Mesodermal cell (in vitro differentiated cells): ENCODE measurements around the gene CHAD.

ENCODE experiments used
- H3K27ac ChIP-seq: 2 replicates; pipeline ENCODE4 v1.7.0; 2013; ENCODE audit warnings: mild to moderate bottlenecking, low read depth, low read length, moderate library complexity; ENCODE audit not compliant: severe bottlenecking
- H3K36me3 ChIP-seq: 2 replicates; pipeline ENCODE4 v1.7.1; 2013; ENCODE audit warnings: mild to moderate bottlenecking, low read length, moderate library complexity; ENCODE audit not compliant: control insufficient read depth, insufficient read depth
- H3K4me1 ChIP-seq: one replicate; pipeline ENCODE4 v1.7.1; 2013; ENCODE audit warnings: mild to moderate bottlenecking, low read length; ENCODE audit not compliant: insufficient read depth, control insufficient read depth, poor library complexity, severe bottlenecking
- H3K4me3 ChIP-seq: 2 replicates; pipeline ENCODE4 v1.7.0; 2013; ENCODE audit warnings: low read length, control low read depth, mild to moderate bottlenecking; ENCODE audit not compliant: insufficient read depth, poor library complexity, severe bottlenecking; ENCODE audit errors: extremely low read depth
- H3K9me3 ChIP-seq: 2 replicates; pipeline ENCODE4 v1.7.1; 2013; ENCODE audit warnings: mild to moderate bottlenecking, low read length, moderate library complexity; ENCODE audit not compliant: control insufficient read depth
- WGBS, 2 experiments: methylation state at CpG; one replicate each; pipeline ENCODE4 v1.1.5; 2013; ENCODE audit warnings: missing lambda C conversion rate in 2 of 2; ENCODE audit not compliant: insufficient coverage in 2 of 2; 5-methylcytosine and 5-hydroxymethylcytosine counted together

Gene CHAD

GRCh38 chr17:50506298-50506697, 37.6 kb upstream of the CHAD start:
- H3K4me1 ChIP-seq: peaks cover 3% of the 10 kb centered on the region
- 87 to 89% methylated on average over 5 to 7 of the region's 7 CpGs for WGBS, 2 experiments
- H3K36me3 ChIP-seq: no peaks in the 10 kb centered on the region
- no peak overlapping the region for H3K27ac ChIP-seq
- H3K4me3 ChIP-seq: no peak overlapping the region
- H3K9me3 ChIP-seq: no peaks in the 10 kb centered on the region

GRCh38 chr17:50505591-50506130, 37.0 kb upstream of the CHAD start:
- Histone ChIP-seq H3K9me3 (no peaks in the 10 kb centered on the region), H3K4me1 (no peaks in the 10 kb centered on the region), H3K4me3 (no peak overlapping the region), H3K36me3 (no peaks in the 10 kb centered on the region), H3K27ac (no peak overlapping the region)
- WGBS, 2 experiments: 85 to 91% methylated on average over 3 to 4 of the region's 7 CpGs

- no peak overlapping the region for H3K27ac ChIP-seq
- 89 to 98% methylated on average over 6 to 9 of the region's 9 CpGs for WGBS, 2 experiments
- no peaks in the 10 kb centered on the region for H3K9me3 ChIP-seq
- no peak overlapping the region for H3K4me3 ChIP-seq
- no peaks in the 10 kb centered on the region for H3K36me3 ChIP-seq
- H3K4me1 ChIP-seq: no peaks in the 10 kb centered on the region
Measured at GRCh38 chr17:50502301-50502990, 33.8 kb upstream of the CHAD start.

GRCh38 chr17:50501054-50501453, 32.4 kb upstream of the CHAD start:
- H3K27ac ChIP-seq: no peak overlapping the region
- H3K9me3 ChIP-seq: no peaks in the 10 kb centered on the region
- H3K4me1 ChIP-seq: no peaks in the 10 kb centered on the region
- H3K4me3 ChIP-seq: no peak overlapping the region
- H3K36me3 ChIP-seq: no peaks in the 10 kb centered on the region
- WGBS, 2 experiments: 20 to 72% methylated on average over 1 to 2 of the region's 5 CpGs

DNA sequence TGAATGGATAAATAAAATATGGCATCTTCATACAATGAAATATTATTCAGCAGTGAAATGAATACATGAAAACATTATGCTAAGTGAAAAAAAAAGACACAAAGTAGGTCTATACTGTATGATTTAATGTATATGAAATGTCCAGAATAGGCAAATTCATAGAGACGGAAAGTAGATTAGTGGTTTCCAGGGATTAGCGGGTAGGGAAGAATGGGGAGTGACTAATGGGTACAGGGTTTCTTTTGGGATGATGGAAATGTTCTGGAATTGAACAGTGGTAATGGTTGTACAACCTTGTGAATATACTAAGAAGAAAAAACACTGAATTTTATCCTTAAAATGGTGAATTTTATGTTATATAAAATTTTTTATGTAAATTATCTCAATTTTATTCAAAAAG, 31.0 kb upstream of the CHAD start:
- H3K36me3 ChIP-seq: no peaks in the 10 kb centered on the region
- 95 to 100% methylated on average over 2 of the region's 2 CpGs for WGBS, 2 experiments
- H3K4me3 ChIP-seq: no peak overlapping the region
- H3K9me3 ChIP-seq: no peaks in the 10 kb centered on the region
- H3K27ac ChIP-seq: no peak overlapping the region
- no peaks in the 10 kb centered on the region for H3K4me1 ChIP-seq

GRCh38 chr17:50499270-50499669, 30.6 kb upstream of the CHAD start:
- no peaks in the 10 kb centered on the region for H3K9me3 ChIP-seq
- no peak overlapping the region for H3K4me3 ChIP-seq
- no peak overlapping the region for H3K27ac ChIP-seq
- H3K4me1 ChIP-seq: no peaks in the 10 kb centered on the region
- H3K36me3 ChIP-seq: no peaks in the 10 kb centered on the region

GRCh38 chr17:50498021-50498874, 29.6 kb upstream of the CHAD start:
- 76 to 87% methylated on average over 4 to 6 of the region's 7 CpGs for WGBS, 2 experiments
- no peak overlapping the region for H3K4me3 ChIP-seq
- H3K9me3 ChIP-seq: no peaks in the 10 kb centered on the region
- no peak overlapping the region for H3K27ac ChIP-seq
- no peaks in the 10 kb centered on the region for H3K36me3 ChIP-seq
- H3K4me1 ChIP-seq: no peaks in the 10 kb centered on the region

- Histone ChIP-seq H3K27ac (no peak overlapping the region), H3K4me1 (no peaks in the 10 kb centered on the region), H3K9me3 (no peaks in the 10 kb centered on the region), H3K4me3 (no peak overlapping the region), H3K36me3 (no peaks in the 10 kb centered on the region)
- WGBS, 2 experiments: 90 to 95% methylated on average over 3 to 7 of the region's 8 CpGs
Measured at GRCh38 chr17:50495918-50496317, 27.2 kb upstream of the CHAD start.

- Histone ChIP-seq H3K36me3 (no peaks in the 10 kb centered on the region), H3K4me3 (no peak overlapping the region), H3K9me3 (no peaks in the 10 kb centered on the region), H3K27ac (no peak overlapping the region), H3K4me1 (no peaks in the 10 kb centered on the region)
- 97 to 100% methylated on average over 2 to 4 of the region's 8 CpGs for WGBS, 2 experiments
Measured at GRCh38 chr17:50495217-50495823, 26.6 kb upstream of the CHAD start.

DNA sequence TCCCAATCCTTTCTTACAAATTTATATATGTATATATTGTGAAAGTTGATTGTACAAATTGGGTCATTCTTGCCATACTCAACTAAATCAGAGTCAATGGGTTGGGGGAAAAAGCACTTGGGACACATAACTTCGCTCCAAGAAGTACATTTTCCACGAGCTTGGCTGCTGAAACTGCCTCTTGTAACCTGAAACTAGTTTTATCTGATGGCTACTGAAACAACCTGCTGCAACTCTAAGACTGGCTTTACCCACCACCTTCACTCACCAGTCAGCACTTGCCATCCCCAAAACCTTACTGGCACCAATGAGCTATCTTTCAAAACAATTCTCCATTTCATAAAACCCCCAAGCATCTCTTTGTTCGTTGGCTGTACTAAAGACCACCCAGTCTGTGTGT, 25.1 kb upstream of the CHAD start:
- H3K36me3 ChIP-seq: no peaks in the 10 kb centered on the region
- WGBS, 2 experiments: 61 to 82% methylated on average over 2 of the region's 3 CpGs
- no peaks in the 10 kb centered on the region for H3K9me3 ChIP-seq

More for the DNA sequence above, 25.1 kb upstream of the CHAD start:
- no peak overlapping the region for H3K4me3 ChIP-seq
- H3K27ac ChIP-seq: no peak overlapping the region
- no peaks in the 10 kb centered on the region for H3K4me1 ChIP-seq
